ENCODE measurements around the gene UVSSA. TPM values are rescaled to one million over a fixed set of nuclear protein-coding genes. Genes with fewer than 3 reads are reported as not detected.
A peak's percentile ranks its signal among the peaks of the same experiment; 100 is the strongest.

Gene UVSSA
- total RNA-seq, 3 donors from 2014 or later (not counting 1 experiment from before 2014, with no cell fraction given): 48.0 to 59.4 (median 56.4) TPM

DNA sequence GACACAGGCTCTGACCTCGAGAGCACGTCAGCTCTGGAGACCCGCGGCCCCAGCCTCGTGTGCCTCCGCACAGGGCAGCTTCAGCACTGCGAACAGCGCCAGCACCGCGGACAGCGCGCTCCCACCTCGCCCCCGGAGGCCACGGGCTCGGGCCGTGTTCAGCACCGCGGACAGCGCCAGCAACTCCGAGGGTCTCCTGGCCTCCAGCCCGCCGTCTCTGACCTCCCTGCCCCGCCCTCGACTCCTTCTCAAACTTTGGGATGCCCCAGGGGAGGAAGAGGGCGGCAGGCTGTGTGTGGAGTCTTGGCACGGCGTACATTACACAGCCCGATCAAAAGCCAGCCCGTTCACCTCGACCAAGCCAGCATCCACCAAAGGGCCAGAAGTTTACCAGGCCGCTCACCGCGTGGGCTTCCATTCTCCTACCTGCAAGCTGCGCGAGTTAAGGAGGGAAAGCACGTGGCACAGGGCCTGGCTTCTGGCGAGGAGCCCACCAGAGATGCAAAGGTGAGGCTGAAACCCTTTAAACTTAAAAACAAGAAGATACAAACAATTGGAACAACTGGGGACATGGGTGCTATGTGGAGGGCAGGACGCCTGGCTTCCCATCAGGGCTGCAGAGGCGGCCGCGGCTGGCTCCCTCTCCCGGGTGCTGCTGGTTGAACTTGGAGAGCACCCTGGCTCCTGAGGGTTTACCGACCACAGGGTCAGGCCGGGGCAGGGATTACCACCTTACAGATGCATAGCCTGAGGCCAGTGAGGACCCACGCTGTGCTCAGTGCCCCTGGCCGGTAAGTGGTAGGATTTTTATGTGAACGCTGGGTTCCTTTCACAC lies 63.7 kb downstream of the UVSSA start:
- Mint-ChIP-seq H3K4me1 (peaks cover 0 to 4% of the 10 kb centered on the region in 2 donors), H3K9me3 (no peaks in the 10 kb centered on the region), H3K27me3 (ENCODE audit: low read depth in 2 of 2) (peaks cover 10 to 45% of the 10 kb centered on the region in 2 donors), H3K36me3 (no peaks in the 10 kb centered on the region), H3K4me3 (no peak overlapping the region), H3K27ac (no peak overlapping the region)
- no peaks in the 10 kb centered on the region for H3K4me1 ChIP-seq (ENCODE audit: control insufficient read depth, insufficient read depth, low read length)
- 25% methylated on average over 48 of the region's 48 CpGs for WGBS (ENCODE audit: insufficient coverage)
- H3K4me3 ChIP-seq (ENCODE audit: low read length): no peak overlapping the region
- intact Hi-C loops (cut with micrococcal nuclease): no loop called here
- peak; percentile 66 to 87 (median 73) for ATAC-seq
- no peaks in the 10 kb centered on the region for H3K9me3 ChIP-seq (ENCODE audit: control insufficient read depth, insufficient read depth, low read length)
- H3K27me3 ChIP-seq (ENCODE audit: control insufficient read depth, insufficient read depth, low read length): peaks cover 31% of the 10 kb centered on the region
- no peaks in the 10 kb centered on the region for H3K36me3 ChIP-seq (ENCODE audit: control insufficient read depth, insufficient read depth, low read length)
- no peak overlapping the region for H3K27ac ChIP-seq (ENCODE audit: low read length)
- no peak for TF ChIP-seq CTCF (IDR thresholded peaks at IDR 0.05)
- peak; percentile 44 to 64 for DNase-seq

GRCh38 chr4:1411436-1412375 lies 64.7 kb downstream of the UVSSA start:
- 55% methylated on average over 14 of the region's 17 CpGs for WGBS (ENCODE audit: insufficient coverage)
- H3K4me3 Mint-ChIP-seq: no peak overlapping the region
- H3K9me3 ChIP-seq (ENCODE audit: control insufficient read depth, insufficient read depth, low read length): no peaks in the 10 kb centered on the region
- H3K27me3 Mint-ChIP-seq (ENCODE audit: low read depth in 2 of 2): peaks cover 15 to 51% of the 10 kb centered on the region in 2 donors
- H3K36me3 ChIP-seq (ENCODE audit: control insufficient read depth, insufficient read depth, low read length): no peaks in the 10 kb centered on the region
- no peaks in the 10 kb centered on the region for H3K36me3 Mint-ChIP-seq
- no peak overlapping the region for H3K27ac ChIP-seq (ENCODE audit: low read length)
- no peaks in the 10 kb centered on the region for H3K4me1 ChIP-seq (ENCODE audit: control insufficient read depth, insufficient read depth, low read length)
- DNase-seq (no peak), ATAC-seq (no peak)
- H3K4me1 Mint-ChIP-seq: peaks cover 0 to 4% of the 10 kb centered on the region in 2 donors
- H3K9me3 Mint-ChIP-seq: no peaks in the 10 kb centered on the region
- no peak overlapping the region for H3K27ac Mint-ChIP-seq
- no peak overlapping the region for H3K4me3 ChIP-seq (ENCODE audit: low read length)
- no peak for TF ChIP-seq CTCF (IDR thresholded peaks at IDR 0.05)
- intact Hi-C loops (cut with micrococcal nuclease): no loop called here
- H3K27me3 ChIP-seq (ENCODE audit: control insufficient read depth, insufficient read depth, low read length): peaks cover 31% of the 10 kb centered on the region

DNA sequence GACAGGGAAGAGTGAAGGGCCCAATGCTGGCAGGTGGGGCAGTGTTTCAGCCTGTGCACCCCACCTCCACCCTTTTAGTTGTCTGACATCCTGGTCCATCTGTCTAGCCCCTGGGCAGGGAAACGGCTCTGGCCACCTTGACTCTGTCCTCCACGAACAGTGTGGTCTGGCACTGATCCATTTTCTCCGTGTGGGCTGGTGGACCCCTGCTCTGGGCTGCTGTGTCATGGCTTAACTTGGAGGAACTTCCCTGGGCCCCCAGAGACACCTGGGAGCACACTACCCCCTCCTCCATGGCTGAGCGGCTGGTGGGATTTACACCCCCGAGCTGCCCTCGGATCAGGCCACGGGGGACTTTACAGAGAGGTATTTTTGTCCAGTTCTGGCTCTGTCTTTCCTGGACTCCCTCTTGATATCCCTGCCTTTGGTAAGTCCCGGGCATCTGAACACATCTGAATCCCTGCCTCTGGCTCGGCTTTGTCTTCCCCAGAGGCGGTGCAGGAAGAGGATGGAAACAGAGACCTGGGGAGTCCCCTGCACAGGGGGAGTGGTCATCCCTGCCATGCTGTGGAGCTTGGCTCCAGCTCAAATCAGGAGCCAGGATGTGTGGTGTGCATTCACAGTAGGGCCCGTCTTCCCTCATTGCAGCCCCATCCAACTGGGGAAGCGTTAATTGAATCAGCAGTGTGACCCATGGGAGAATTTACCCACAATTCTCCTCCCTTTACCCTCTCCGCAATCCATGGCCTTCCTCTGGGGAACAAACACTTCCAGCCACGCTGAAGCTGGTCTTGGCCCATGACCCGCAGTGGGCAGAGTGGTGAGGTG lies 65.6 kb downstream of the UVSSA start:
- Mint-ChIP-seq H3K4me1 (peaks cover 0 to 4% of the 10 kb centered on the region in 2 donors), H3K27me3 (ENCODE audit: low read depth in 2 of 2) (peaks cover 17 to 46% of the 10 kb centered on the region in 2 donors), H3K27ac (no peak overlapping the region), H3K9me3 (no peaks in the 10 kb centered on the region), H3K36me3 (no peaks in the 10 kb centered on the region), H3K4me3 (no peak overlapping the region)
- Histone ChIP-seq H3K4me1 (ENCODE audit: control insufficient read depth, insufficient read depth, low read length) (no peaks in the 10 kb centered on the region), H3K27ac (ENCODE audit: low read length) (no peak overlapping the region), H3K36me3 (ENCODE audit: control insufficient read depth, insufficient read depth, low read length) (no peaks in the 10 kb centered on the region), H3K9me3 (ENCODE audit: control insufficient read depth, insufficient read depth, low read length) (no peaks in the 10 kb centered on the region), H3K27me3 (ENCODE audit: control insufficient read depth, insufficient read depth, low read length) (peaks cover 24% of the 10 kb centered on the region), H3K4me3 (ENCODE audit: low read length) (no peak overlapping the region)
- intact Hi-C loops (cut with micrococcal nuclease): no loop called here
- ATAC-seq (no peak), DNase-seq (no peak)
- 69% methylated on average over 15 of the region's 15 CpGs for WGBS (ENCODE audit: insufficient coverage)
- no peak for TF ChIP-seq CTCF (IDR thresholded peaks at IDR 0.05)
